Retinal pigment epithelial cell (primary cell): ENCODE results near the gene RNPS1.

ENCODE experiments used
- DNase-seq: peaks from one replicate; pipeline ENCODE4 v3.0.0-alpha.2; 2010; ENCODE audit warnings: low read depth
- H3K4me3 ChIP-seq: 2 replicates; pipeline ENCODE4 v1.5.1; 2011; ENCODE audit warnings: mild to moderate bottlenecking, low read length, control low read depth, moderate library complexity
- TF ChIP-seq, protein P1 (sequence below): conservative IDR thresholded peaks from 2 replicates; pipeline ENCODE4 v1.5.1; 2011; ENCODE audit warnings: low read depth, low read length, control low read depth, inconsistent platforms

The RNPS1 gene

DNA sequence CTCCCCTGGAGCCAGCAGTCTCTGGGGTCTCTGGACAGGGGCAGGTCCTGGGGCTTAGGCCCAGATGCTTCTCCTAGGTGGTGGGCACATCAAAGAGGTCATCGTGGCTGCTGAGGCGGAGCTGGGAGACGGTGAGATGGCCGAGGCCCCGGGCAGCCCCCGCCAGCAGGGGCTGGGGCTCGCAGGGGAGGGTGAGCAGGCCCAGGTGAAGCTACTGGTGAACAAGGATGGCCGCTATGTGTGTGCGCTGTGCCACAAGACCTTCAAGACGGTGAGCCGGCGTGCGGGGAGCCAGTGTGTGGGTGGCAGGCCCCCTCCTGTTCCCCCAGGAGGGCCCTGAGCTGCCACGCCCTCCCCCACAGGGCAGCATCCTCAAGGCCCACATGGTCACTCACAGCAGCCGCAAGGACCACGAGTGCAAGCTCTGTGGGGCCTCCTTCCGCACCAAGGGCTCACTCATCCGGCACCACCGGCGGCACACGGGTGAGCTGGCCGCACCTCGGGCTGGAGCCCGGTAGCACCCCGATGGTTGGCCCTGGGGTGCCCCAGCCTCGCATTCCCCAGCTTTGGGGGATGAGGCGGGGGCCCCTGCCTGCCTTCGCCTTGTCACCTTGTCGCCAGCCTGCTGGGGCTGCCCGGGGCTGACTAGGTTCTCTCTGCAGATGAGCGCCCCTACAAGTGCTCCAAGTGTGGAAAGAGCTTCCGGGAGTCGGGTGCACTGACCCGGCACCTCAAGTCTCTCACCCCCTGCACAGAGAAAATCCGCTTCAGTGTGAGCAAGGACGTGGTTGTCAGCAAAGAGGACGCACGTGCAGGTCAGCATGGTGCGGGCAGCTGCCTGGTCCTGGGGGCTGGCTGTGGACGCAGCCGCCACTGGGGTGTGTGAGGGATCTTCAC is 35.6 kb downstream of the RNPS1 start:
- no peak overlapping the region for H3K4me3 ChIP-seq
- DNase-seq: no peak
- TF ChIP-seq, protein P1, sequence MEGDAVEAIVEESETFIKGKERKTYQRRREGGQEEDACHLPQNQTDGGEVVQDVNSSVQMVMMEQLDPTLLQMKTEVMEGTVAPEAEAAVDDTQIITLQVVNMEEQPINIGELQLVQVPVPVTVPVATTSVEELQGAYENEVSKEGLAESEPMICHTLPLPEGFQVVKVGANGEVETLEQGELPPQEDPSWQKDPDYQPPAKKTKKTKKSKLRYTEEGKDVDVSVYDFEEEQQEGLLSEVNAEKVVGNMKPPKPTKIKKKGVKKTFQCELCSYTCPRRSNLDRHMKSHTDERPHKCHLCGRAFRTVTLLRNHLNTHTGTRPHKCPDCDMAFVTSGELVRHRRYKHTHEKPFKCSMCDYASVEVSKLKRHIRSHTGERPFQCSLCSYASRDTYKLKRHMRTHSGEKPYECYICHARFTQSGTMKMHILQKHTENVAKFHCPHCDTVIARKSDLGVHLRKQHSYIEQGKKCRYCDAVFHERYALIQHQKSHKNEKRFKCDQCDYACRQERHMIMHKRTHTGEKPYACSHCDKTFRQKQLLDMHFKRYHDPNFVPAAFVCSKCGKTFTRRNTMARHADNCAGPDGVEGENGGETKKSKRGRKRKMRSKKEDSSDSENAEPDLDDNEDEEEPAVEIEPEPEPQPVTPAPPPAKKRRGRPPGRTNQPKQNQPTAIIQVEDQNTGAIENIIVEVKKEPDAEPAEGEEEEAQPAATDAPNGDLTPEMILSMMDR: no peak

DNA sequence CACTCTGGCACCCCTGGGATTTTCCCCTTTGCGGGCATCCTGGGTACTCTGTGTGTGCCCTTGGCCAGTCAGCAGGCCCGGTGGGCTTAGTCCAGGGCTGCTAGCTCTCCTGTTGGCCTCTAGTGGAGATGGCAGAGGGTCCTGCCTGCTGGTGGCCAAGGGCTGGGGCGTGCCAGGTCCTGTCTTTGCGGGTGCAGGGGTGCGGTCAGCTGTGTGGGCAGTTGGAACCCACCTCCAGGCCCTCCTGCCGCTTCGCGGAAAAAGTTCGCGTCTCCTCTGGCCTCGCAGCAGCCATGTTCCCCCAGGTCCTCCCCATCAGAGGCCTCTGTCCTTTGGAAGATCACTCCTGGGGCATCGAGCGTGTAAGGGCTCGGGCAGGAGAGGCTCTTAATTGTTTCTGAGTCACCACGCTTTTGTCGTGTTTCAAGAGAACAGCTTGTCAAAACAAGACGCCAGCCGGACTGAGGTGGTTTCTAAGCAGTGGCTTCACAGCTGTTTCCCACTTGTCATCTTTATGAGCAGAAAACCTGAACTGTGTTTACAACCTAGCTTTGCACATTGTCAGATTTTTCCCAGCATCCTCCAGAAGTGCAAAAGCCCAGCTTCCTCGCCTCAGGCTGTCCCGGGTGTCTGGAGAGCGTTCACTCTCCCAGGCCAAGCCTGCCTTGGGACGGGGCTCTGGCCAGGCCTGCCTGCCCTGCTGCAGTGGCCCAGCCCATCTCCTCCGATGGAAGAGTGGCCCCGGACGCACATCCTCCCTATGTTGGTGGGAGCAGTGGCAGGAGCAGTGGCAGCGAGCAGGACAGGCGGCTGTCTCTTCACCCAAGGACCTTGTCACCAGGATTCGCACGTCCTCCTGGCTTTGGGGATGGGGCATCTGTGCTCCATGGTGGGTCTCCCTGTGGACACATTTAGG is 36.7 kb downstream of the RNPS1 start:
- DNase-seq: no peak
- H3K4me3 ChIP-seq: no peak overlapping the region
- TF ChIP-seq, protein P1: no peak

DNA sequence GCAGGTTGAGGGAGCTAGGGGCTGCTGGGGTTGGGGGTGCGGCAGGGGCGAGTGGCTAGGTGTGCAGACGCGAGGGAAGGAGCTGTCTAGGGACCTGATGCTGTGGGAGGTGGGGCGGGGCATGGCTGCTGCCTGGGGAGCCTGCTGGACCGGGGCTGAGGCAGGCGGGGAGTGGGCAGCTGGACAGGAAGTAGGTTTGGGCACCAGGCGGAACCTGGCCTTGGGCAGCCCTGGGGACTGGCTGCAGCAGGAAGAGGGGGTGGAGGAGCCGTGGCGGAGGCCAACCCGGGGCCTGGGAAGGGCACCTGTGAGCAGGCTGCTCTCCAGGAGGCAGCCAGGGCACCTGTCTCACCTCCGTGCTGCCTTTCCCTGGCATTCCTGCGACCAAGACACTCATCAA is 37.5 kb downstream of the RNPS1 start:
- H3K4me3 ChIP-seq: no peak overlapping the region
- TF ChIP-seq, protein P1: no peak
- no peak for DNase-seq

GRCh38 chr16:2229632-2230250 is 38.2 kb downstream of the RNPS1 start:
- no peak for DNase-seq
- TF ChIP-seq, protein P1: no peak
- no peak overlapping the region for H3K4me3 ChIP-seq

GRCh38 chr16:2229091-2229490 is 38.8 kb downstream of the RNPS1 start:
- TF ChIP-seq, protein P1: no peak
- no peak for DNase-seq
- H3K4me3 ChIP-seq: no peak overlapping the region

DNA sequence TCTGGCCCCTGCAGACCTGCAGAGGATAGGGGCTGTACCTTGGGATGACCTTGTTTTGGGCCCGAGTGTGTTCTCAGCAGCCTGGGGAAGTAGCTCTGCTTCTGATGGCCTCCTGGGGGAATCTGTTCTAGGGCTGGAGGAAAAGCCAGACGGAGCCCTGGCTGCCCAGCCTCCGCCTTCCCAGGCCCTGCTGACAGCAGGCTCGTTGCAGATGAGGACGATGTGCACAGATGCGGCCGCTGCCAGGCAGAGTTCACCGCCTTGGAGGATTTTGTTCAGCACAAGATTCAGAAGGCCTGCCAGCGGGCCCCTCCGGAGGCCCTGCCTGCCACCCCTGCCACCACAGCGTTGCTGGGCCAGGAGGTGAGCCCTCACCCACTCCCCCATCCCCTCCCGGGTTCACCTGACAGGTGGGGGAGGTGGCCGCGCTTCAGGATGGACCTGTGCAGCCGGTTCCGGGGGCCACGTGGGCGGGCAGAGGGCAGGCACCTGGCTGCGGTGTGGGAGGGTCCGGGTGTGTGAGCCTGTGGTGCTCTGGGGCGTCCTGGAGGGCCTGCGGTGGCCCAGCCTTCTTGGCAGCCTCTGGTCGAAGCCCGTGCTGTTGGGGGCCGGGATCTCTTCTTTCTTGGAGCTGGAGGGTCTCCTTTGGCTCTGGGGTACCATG is 39.6 kb downstream of the RNPS1 start:
- TF ChIP-seq, protein P1: no peak
- DNase-seq: no peak
- no peak overlapping the region for H3K4me3 ChIP-seq
